OCI-LY7 (cell line): ENCODE data around the gene PRELID3B.

Source experiments
- EZH2phosphoT487 ChIP-seq: fragments of 200-600 bp; sonication (generic); IDR thresholded peaks from 2 replicates; pipeline ENCODE4 v1.6.1; 2018; ENCODE audit warnings: low read depth, borderline replicate concordance, mild to moderate bottlenecking, mixed run types, antibody characterized with exemption, low read length, moderate library complexity, mixed read lengths
- TF ChIP-seq, protein P1 (sequence below): fragments of 200-600 bp; sonication (generic); conservative IDR thresholded peaks from 2 replicates; pipeline ENCODE4 v1.5.1; 2014; ENCODE audit warnings: mild to moderate bottlenecking, antibody characterized with exemption, low read length, moderate library complexity, mixed read lengths

DNA sequence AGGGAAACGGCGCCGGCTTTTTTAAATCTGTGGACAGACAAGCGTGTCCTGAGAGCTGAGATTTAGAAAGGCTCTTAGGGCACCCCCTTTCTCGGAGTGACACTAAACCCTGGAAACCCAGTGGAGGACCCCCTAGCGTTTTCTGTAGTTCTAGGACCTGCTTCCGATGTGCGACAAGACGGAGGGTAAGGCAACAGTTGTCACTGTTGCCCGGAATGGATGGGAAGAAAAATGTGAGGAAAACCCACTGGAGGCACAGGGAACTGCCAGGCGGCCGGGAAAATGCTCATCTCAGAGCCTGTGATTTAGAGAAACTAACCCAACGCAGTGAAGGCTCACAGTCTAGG, 9.9 kb downstream of the PRELID3B start:
- TF ChIP-seq, protein P1, sequence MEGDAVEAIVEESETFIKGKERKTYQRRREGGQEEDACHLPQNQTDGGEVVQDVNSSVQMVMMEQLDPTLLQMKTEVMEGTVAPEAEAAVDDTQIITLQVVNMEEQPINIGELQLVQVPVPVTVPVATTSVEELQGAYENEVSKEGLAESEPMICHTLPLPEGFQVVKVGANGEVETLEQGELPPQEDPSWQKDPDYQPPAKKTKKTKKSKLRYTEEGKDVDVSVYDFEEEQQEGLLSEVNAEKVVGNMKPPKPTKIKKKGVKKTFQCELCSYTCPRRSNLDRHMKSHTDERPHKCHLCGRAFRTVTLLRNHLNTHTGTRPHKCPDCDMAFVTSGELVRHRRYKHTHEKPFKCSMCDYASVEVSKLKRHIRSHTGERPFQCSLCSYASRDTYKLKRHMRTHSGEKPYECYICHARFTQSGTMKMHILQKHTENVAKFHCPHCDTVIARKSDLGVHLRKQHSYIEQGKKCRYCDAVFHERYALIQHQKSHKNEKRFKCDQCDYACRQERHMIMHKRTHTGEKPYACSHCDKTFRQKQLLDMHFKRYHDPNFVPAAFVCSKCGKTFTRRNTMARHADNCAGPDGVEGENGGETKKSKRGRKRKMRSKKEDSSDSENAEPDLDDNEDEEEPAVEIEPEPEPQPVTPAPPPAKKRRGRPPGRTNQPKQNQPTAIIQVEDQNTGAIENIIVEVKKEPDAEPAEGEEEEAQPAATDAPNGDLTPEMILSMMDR = peak; percentile 56
- TF ChIP-seq EZH2phosphoT487 = no peak
